Activated T-helper 1 cell treated with anti-CD3 and anti-CD28 coated beads, Interleukin-2, amount 50 U/mL, for 16 hours (primary cell): ENCODE data around the gene TRAPPC10.

Source experiments
- DNase-seq, 2 donors: peaks; one replicate each; pipeline ENCODE4 v3.0.0-alpha.2; 2020; ENCODE audit warnings: low read depth in 1 of 2, low spot score in 1 of 2

TRAPPC10 gene

DNA sequence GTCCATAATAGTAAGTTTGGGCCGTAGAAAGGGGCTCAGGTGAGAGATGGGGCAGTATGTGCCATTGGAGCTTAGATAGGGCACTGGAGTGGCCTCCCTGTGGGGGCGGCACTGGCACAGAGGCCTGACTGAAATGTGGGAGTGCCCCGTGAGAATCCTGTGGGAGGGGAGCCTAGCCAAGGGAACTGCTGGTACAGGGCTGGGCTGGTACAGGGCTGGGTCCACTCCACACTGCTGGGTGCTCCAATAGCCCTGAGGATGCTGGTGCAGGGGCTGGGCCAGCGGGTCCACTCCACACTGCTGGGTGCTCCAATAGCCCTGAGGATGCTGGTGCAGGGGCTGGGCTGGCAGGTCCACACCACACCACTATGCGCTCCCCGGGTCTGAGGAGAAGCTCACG lies 50.3 kb downstream of the TRAPPC10 start:
- no peak for DNase-seq

GRCh38 chr21:44063151-44063912 lies 51.2 kb downstream of the TRAPPC10 start:
- DNase-seq, result no peak

GRCh38 chr21:44064852-44065403 lies 52.8 kb downstream of the TRAPPC10 start:
- DNase-seq, result no peak

GRCh38 chr21:44065428-44065827 lies 53.3 kb downstream of the TRAPPC10 start:
- peak; percentile 30 to 63 for DNase-seq

- DNase-seq, result no peak
These were observed 54.0 kb downstream of the TRAPPC10 start for GRCh38 chr21:44066116-44066515.

GRCh38 chr21:44067011-44067839 lies 55.1 kb downstream of the TRAPPC10 start:
- no peak for DNase-seq

- no peak for DNase-seq
These were observed 58.3 kb downstream of the TRAPPC10 start for GRCh38 chr21:44070391-44070790.

GRCh38 chr21:44071359-44072104 lies 59.4 kb downstream of the TRAPPC10 start:
- DNase-seq, result no peak

DNA sequence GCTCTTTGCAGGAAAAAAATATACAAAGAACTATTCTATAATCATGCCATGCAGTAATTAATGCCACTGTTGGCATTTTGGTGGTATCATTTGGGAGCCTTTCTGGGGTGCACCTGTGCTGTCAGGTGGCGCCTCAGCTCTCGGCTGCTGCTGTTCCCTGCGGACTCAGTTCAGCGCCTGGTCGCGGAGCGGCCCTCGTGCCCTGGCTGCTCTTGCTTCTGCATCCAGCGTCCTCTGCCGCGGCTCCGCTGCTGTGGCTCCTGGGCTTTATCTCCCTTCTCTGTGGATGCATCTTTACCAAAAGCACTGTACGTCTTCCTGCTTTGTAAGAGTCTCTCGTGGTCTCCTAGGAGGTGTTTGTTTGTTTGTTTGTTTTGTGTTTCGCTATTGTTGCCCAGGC lies 60.0 kb downstream of the TRAPPC10 start:
- DNase-seq, result no peak

GRCh38 chr21:44074315-44074958 lies 62.3 kb downstream of the TRAPPC10 start:
- no peak for DNase-seq

DNA sequence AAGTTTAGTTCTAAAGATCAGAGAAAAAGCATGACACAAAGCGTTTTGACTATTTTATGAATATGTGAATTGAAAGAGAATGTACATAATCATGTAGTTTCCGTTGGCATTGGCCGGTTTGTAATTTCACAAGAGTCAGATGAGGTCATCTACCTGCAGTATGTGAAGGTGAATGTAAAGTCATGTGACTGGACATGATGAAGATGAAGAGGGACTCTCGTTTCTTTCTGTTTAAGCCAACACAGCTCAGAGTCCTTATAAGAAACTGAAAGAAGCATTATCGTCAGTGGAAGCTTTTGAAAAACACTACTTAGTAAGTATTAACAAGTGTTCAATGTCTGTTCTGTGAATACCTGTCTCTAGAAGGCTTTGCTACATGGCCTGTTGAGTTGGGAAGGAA lies 64.2 kb downstream of the TRAPPC10 start:
- no peak for DNase-seq

DNA sequence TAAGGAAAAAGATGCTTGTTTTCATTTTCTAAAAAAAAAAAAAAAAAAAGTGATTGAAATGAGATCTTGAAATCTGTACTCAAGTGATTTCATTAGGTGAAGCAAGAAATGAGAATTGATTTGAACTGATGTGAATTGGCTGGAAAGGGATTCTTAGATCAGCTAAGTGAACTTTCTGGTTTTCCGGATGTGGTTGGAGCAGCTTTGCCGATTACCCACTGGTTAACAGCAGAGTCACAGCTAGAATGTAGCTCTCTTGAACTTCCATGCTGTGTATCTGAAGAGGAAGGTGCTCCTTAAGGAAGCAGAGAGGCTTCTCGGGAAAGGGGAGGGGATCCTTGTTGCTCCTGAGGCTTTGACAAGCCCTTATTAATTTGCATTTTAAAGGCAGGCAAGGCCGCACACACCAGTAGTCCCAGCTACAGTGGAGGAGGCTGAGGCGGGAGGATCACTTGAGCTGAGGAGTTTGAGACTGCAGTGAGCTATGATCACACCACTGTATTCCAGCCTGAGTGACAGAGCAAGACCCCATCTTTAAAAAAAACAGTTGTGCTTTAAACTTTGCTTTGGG lies 66.4 kb downstream of the TRAPPC10 start:
- no peak for DNase-seq

- DNase-seq, result no peak
These were observed 67.3 kb downstream of the TRAPPC10 start for GRCh38 chr21:44079446-44079845.

DNA sequence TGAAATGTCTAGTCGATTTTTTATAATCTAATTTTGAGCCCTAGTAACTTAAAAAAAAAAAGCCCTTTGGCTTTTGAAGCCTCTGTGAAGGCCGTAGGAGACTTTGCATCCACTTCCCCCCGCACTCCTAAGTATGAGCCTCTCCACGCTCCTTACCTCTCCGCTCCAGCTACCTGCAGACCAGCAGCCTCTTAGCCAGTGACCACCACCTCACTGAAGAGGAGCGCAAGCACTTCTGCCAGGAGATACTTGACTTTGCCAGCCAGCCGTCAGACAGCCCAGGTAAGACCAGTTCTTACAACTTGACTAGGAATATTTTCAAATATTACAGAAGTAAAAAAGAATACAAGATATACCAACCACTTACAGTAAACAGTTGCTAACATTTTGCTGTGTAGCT lies 67.7 kb downstream of the TRAPPC10 start:
- no peak for DNase-seq

DNA sequence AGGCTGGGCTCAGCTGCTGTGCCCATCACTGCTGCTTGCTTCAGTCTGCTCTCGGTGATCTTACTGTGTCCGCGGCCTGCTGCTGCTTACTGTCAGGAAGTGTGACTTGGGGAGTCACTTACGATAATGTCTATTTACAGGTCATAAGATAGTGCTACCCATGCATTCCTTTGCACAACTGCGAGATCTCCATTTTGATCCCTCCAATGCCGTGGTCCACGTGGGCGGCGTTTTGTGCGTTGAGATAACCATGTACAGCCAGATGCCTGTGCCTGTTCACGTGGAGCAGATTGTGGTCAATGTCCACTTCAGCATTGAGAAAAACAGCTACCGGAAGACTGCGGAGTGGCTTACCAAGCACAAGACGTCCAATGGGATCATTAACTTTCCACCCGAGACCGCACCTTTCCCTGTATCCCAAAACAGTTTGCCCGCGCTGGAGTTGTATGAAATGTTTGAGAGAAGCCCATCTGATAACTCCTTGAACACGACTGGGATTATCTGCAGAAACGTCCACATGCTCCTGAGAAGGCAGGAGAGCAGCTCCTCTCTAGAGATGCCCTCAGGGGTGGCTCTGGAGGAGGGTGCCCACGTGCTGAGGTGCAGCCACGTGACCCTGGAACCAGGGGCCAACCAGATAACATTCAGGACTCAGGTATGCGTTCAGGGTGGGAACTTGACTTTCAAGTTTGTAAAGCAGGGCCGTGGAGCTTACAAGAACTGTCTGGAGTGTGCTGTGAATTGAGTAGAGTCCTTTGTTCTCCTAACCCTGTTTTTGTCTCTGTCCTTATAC lies 70.7 kb downstream of the TRAPPC10 start:
- DNase-seq, result no peak

DNA sequence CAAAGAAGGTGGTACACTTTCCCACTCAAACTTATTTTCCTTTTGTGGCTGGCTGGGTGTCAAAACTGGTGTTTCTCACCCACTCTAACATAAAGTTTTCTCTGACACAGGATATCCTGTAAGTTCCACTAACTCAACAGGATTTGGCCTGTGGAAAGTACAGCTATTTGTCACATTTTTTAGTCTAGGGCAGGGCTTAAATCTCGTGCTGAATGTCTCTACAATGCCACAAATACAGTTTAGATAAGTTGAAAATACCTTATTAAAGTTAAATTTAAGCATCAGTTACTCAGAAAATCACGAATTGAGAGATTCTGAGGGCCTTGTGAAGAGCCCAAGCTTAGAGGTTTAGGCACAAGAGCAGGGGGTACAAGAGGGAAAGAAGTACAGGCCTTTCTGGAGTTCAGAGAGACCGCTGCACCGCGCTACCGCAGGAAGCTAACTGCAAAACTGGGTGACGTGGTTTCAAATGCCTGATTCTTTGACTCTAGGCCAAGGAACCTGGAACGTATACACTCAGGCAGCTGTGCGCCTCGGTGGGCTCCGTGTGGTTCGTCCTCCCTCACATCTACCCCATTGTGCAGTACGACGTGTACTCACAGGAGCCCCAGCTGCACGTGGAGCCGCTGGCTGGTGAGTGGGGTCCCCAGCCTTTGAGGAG lies 71.7 kb downstream of the TRAPPC10 start:
- DNase-seq, result peak; percentile 27 to 31

GRCh38 chr21:44084496-44085241 lies 72.6 kb downstream of the TRAPPC10 start:
- no peak for DNase-seq

DNA sequence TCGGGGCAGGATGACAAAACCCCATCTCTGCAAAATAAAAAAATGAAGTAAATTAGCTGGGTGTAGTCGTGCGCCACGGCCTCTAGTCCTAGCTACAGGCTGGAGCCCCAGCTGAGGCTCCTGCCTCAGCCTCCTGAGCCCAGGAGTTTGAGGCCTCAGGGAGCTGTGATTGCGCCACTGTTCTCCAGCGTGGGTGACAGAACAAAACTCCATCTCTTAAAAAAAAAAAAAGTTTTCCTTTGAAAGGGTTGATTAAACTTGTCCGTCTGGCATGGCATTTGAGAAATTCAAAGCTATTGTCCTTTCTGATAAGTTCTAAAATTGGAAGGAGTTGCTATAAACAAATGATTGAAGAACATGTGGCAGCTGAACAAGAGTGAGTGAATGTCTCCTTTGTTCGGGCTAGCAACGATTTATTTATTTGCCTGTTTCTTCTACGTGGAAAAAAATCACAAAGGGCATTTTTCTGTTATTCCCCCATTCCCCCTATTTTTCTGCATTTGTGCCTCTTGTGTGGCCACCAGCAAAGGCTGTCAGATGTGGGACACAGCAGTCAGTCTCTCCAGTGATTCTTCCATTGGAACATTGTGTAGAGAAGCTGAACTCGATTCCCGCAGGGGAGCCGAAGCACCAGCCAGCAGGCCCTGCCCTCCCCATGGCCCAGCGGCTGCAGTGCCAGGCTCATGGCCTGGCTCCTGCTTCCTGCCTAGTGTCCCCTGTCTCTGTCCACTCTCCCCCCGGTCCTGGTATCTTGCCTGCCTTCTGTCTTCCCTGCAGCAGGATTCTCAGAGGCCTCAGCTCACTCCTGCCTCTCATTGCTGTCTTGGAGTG lies 73.6 kb downstream of the TRAPPC10 start:
- DNase-seq, result no peak
